HEK293 (cell line): Measurements from ENCODE around the gene SLC37A3.

Source experiments
- CTCF ChIP-seq: fragments of 450-650 bp; formaldehyde crosslinking; IDR thresholded peaks from 2 replicates; pipeline ENCODE4 v1.5.1; 2016; ENCODE audit warnings: missing biosample characterization, missing genetic modification characterization
- MYNN ChIP-seq: fragments of 450-650 bp; formaldehyde crosslinking; IDR thresholded peaks from 2 replicates; pipeline ENCODE4 v1.5.1; 2016; ENCODE audit warnings: missing biosample characterization, missing genetic modification characterization, borderline replicate concordance
- REST ChIP-seq: fragments of 450-650 bp; formaldehyde crosslinking; IDR thresholded peaks from 2 replicates; pipeline ENCODE4 v1.5.1; 2016; ENCODE audit warnings: missing biosample characterization, missing genetic modification characterization
- SALL2 ChIP-seq: fragments of 450-650 bp; formaldehyde crosslinking; IDR thresholded peaks from 2 replicates; pipeline ENCODE4 v1.5.0; 2017; ENCODE audit warnings: missing biosample characterization, mild to moderate bottlenecking, missing genetic modification characterization, borderline replicate concordance
- ZBTB21 ChIP-seq: fragments of 450-650 bp; formaldehyde crosslinking; IDR thresholded peaks from 2 replicates; pipeline ENCODE4 v1.5.1; 2017; ENCODE audit warnings: missing biosample characterization, missing genetic modification characterization
- ZBTB49 ChIP-seq: fragments of 450-650 bp; formaldehyde crosslinking; IDR thresholded peaks from 2 replicates; pipeline ENCODE4 v1.5.1; 2016; ENCODE audit warnings: missing biosample characterization, missing genetic modification characterization, low read depth
- ZNF138 ChIP-seq: fragments of 450-650 bp; formaldehyde crosslinking; IDR thresholded peaks from 2 replicates; pipeline ENCODE4 v1.5.1; 2016; ENCODE audit warnings: missing biosample characterization, missing genetic modification characterization, borderline replicate concordance

DNA sequence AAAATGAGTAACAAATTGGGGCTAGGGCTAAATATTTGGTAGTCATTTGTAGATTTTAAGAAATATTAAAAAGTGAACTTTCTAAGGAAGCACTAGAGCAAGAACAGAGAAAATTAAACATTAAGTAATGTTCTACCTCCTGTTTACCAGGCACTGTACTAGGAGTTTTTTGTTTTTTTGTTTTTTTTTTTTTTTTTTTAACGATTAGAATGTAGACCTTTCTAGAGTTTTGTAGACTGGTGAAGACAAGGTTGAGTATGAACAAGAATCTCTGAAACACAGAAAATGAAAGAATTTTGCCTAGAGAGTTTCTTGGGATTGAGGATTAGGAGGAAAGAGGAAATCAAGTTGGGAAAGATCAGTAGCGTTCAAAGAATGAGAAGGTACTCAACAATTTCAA, 73.6 kb downstream of the SLC37A3 start:
- TF ChIP-seq ZBTB21 (no peak), CTCF (no peak), ZBTB49 (tag by site-specific recombination) (no peak), REST (tag by site-specific recombination) (no peak), MYNN (tag by site-specific recombination) (no peak), SALL2 (tag by site-specific recombination) (no peak), ZNF138 (tag by site-specific recombination) (no peak)
